Measurements from ENCODE around the gene GDF2. TPM values are rescaled to one million over a fixed set of nuclear protein-coding genes. Genes with fewer than 3 reads are reported as not detected.

The GDF2 gene
- total and polyA plus RNA-seq, 10 of the 15 experiments (the other 5 are each of a cell fraction or from before 2014, with no cell fraction given), result not detected

GRCh38 chr10:47288236-47288635, 34.0 kb upstream of the GDF2 start (continued):
- TF ChIP-seq NFIC (IDR thresholded peaks at IDR 0.05; ENCODE audit: low read depth, low read length) (no peak), ETV6 (conservative IDR thresholded peaks at IDR 0.05 in 1 of 2, IDR thresholded peaks at IDR 0.05 in 1 of 2; ENCODE audit: borderline replicate concordance in 1 of 2, low read depth in 1 of 2) (no peak), ATF7 (IDR thresholded peaks at IDR 0.05; ENCODE audit: low read depth) (no peak), SREBF1 (IDR thresholded peaks at IDR 0.05; ENCODE audit: low read length) (no peak), EP300 (IDR thresholded peaks at IDR 0.05; ENCODE audit: borderline replicate concordance in 1 of 2, control insufficient read depth in 1 of 2, low read depth in 2 of 2, low read length in 2 of 2) (no peak)

GRCh38 chr10:47288916-47289495, 33.2 kb upstream of the GDF2 start:
- WGBS (ENCODE audit: insufficient coverage, insufficient replicate concordance, low lambda C conversion rate, missing lambda C conversion rate), result 28% methylated on average over 9 of the region's 9 CpGs
- ChIA-PET CTCF (interaction anchor here (1.4 to 2.1 kb wide), 2 partner anchors 25 to 241 kb away, joined by 4 to 7 read pairs; no protein-coding TSS in a partner anchor), RAD21 (ENCODE audit: unreplicated experiment) (no interaction called here), POLR2A (no interaction called here), SMC1A (ENCODE audit: uncharacterized antibody, unreplicated experiment) (no interaction called here)
- H3K4me2 ChIP-seq (ENCODE audit: control insufficient read depth, insufficient read depth), result no peak overlapping the region
- H3K27ac ChIP-seq (ENCODE audit: control insufficient read depth, insufficient read depth), result no peak overlapping the region
- intact Hi-C loops (cut with micrococcal nuclease; ENCODE audit: unreplicated experiment) (no loop called here), in situ Hi-C loops (cut with MboI) (no loop called here)
- no peaks in the 10 kb centered on the region for H3K36me3 ChIP-seq (ENCODE audit: control insufficient read depth in 2 of 2, insufficient read depth in 2 of 2, low read length in 1 of 2)
- no peaks in the 10 kb centered on the region for H3K4me1 ChIP-seq (ENCODE audit: control insufficient read depth, insufficient read depth, low read length)
- DNase-seq (ENCODE audit: low read depth, low spot score), result no peak
- no peak overlapping the region for H2AFZ ChIP-seq (ENCODE audit: control insufficient read depth, low read depth, low read length)
- no peak overlapping the region for H3K4me3 ChIP-seq
- no peak for ATAC-seq
- no peaks in the 10 kb centered on the region; a peak in 1 of 4 replicates for H3K27me3 ChIP-seq (replicated peaks in 1 of 2; ENCODE audit: control insufficient read depth in 2 of 2, insufficient read depth in 2 of 2, low read length in 1 of 2)
- no peaks in the 10 kb centered on the region for H3K79me2 ChIP-seq (ENCODE audit: control insufficient read depth, insufficient read depth, low read length)
- no TSS peak for BruUV-seq (replicated peaks)
- no peaks in the 10 kb centered on the region for H3K9me3 ChIP-seq (replicated peaks; ENCODE audit: control insufficient read depth, insufficient read depth, low read length)
- H3K9ac ChIP-seq (ENCODE audit: control insufficient read depth, insufficient read depth, low read length), result no peak overlapping the region
- no peak for FAIRE-seq
- TF ChIP-seq SUZ12 (IDR thresholded peaks at IDR 0.05; ENCODE audit: unreplicated experiment) (no peak), SUPT20H (IDR thresholded peaks at IDR 0.05; ENCODE audit: borderline replicate concordance, control insufficient read depth, low read depth, low read length) (no peak)
- no peaks in the 10 kb centered on the region for H4K20me1 ChIP-seq (ENCODE audit: control insufficient read depth, insufficient read depth)

Data from GM12878 (cell line).